Effector memory CD8-positive, alpha-beta T cell (primary cell): ENCODE results near the gene GRM8.

ENCODE experiments used
- ATAC-seq: fragments of 150-1000 bp; cut with Tn5 transposase; replicated peaks from 2 replicates; pipeline ENCODE4 v1.10.0; 2021; ENCODE audit warnings: mild to moderate bottlenecking, moderate library complexity
- DNase-seq, 3 experiments: peaks; one replicate each; pipeline ENCODE4 v3.0.0; 2021
- H3K27ac Mint-ChIP-seq, 2 donors: one replicate each; pipeline ENCODE4 v1.8.0; 2022; ENCODE audit warnings: mild to moderate bottlenecking in 2 of 2, mixed read lengths in 2 of 2, moderate library complexity in 2 of 2
- H3K27me3 Mint-ChIP-seq, 2 donors: one replicate each; pipeline ENCODE4 v1.8.0; 2022; ENCODE audit warnings: mixed read lengths in 2 of 2
- H3K36me3 Mint-ChIP-seq: one replicate; pipeline ENCODE4 v1.8.0; 2022; ENCODE audit warnings: mild to moderate bottlenecking, moderate library complexity, mixed read lengths; ENCODE audit not compliant: insufficient read depth
- H3K4me1 Mint-ChIP-seq, 2 donors: one replicate each; pipeline ENCODE4 v1.8.0; 2022; ENCODE audit warnings: low read depth in 2 of 2, mixed read lengths in 2 of 2
- H3K4me3 Mint-ChIP-seq, 2 donors: one replicate each; pipeline ENCODE4 v1.8.0; 2022; ENCODE audit warnings: mild to moderate bottlenecking in 2 of 2, mixed read lengths in 2 of 2, moderate library complexity in 2 of 2
- H3K9me3 Mint-ChIP-seq, 2 donors: one replicate each; pipeline ENCODE4 v1.8.0; 2022; ENCODE audit warnings: mixed read lengths in 2 of 2

GRM8 gene

GRCh38 chr7:126780993-126781392, 471.7 kb downstream of the GRM8 start:
- H3K4me3 Mint-ChIP-seq = no peak overlapping the region
- no peaks in the 10 kb centered on the region for H3K9me3 Mint-ChIP-seq
- no peak for ATAC-seq
- no peaks in the 10 kb centered on the region for H3K36me3 Mint-ChIP-seq
- no peak for DNase-seq
- H3K4me1 Mint-ChIP-seq = no peaks in the 10 kb centered on the region
- H3K27me3 Mint-ChIP-seq = no peaks in the 10 kb centered on the region
- H3K27ac Mint-ChIP-seq = no peak overlapping the region

GRCh38 chr7:126778101-126778500, 474.6 kb downstream of the GRM8 start:
- Mint-ChIP-seq H3K27ac (no peak overlapping the region), H3K4me1 (no peaks in the 10 kb centered on the region), H3K27me3 (no peaks in the 10 kb centered on the region), H3K36me3 (no peaks in the 10 kb centered on the region), H3K4me3 (no peak overlapping the region), H3K9me3 (no peaks in the 10 kb centered on the region)
- DNase-seq = no peak
- ATAC-seq = no peak

GRCh38 chr7:126776498-126776897, 476.2 kb downstream of the GRM8 start:
- Mint-ChIP-seq H3K4me3 (no peak overlapping the region), H3K36me3 (no peaks in the 10 kb centered on the region), H3K27me3 (peaks cover 0 to under 1% of the 10 kb centered on the region in 2 donors), H3K4me1 (no peaks in the 10 kb centered on the region), H3K9me3 (no peaks in the 10 kb centered on the region), H3K27ac (no peak overlapping the region)
- DNase-seq = no peak
- no peak for ATAC-seq

GRCh38 chr7:126774077-126774476, 478.7 kb downstream of the GRM8 start:
- Mint-ChIP-seq H3K36me3 (no peaks in the 10 kb centered on the region), H3K4me1 (no peaks in the 10 kb centered on the region), H3K27ac (no peak overlapping the region), H3K9me3 (peaks cover 0 to 3% of the 10 kb centered on the region in 2 donors), H3K4me3 (no peak overlapping the region), H3K27me3 (peaks cover 0 to 5% of the 10 kb centered on the region in 2 donors)
- ATAC-seq = no peak
- no peak for DNase-seq

GRCh38 chr7:126768836-126769235, 483.9 kb downstream of the GRM8 start:
- DNase-seq = no peak
- Mint-ChIP-seq H3K4me1 (no peaks in the 10 kb centered on the region), H3K9me3 (peaks cover 0 to 3% of the 10 kb centered on the region in 2 donors), H3K27ac (no peak overlapping the region), H3K27me3 (peaks cover 0 to 5% of the 10 kb centered on the region in 2 donors), H3K4me3 (no peak overlapping the region), H3K36me3 (no peaks in the 10 kb centered on the region)
- ATAC-seq = no peak

GRCh38 chr7:126760914-126761577, 491.7 kb downstream of the GRM8 start:
- Mint-ChIP-seq H3K4me3 (no peak overlapping the region), H3K4me1 (no peaks in the 10 kb centered on the region), H3K27me3 (no peaks in the 10 kb centered on the region), H3K27ac (no peak overlapping the region), H3K9me3 (no peaks in the 10 kb centered on the region), H3K36me3 (no peaks in the 10 kb centered on the region)
- ATAC-seq = no peak
- no peak for DNase-seq

DNA sequence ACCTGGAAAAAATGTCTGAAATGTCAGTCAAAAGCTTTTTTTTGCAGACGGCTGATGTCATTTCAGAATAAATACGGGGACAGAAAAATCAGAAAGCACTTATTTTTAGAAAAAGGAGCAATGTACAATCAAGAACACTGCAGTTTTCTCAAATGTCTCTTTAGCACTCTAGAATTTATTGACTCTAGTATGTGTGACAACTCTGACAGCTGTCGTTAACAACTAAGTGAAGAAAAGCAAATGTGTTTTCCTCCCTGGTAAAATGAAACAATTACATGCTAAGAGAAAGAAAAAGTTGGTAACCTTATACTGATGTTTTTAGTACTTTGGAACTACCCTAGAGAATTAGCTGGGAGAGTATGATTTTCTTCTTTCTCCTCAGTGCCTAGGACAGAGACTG, 497.4 kb downstream of the GRM8 start:
- ATAC-seq (no peak), DNase-seq (no peak)
- H3K4me3 Mint-ChIP-seq = no peak overlapping the region
- no peaks in the 10 kb centered on the region for H3K27me3 Mint-ChIP-seq
- H3K36me3 Mint-ChIP-seq = no peaks in the 10 kb centered on the region
- no peak overlapping the region for H3K27ac Mint-ChIP-seq
- H3K4me1 Mint-ChIP-seq = no peaks in the 10 kb centered on the region
- no peaks in the 10 kb centered on the region for H3K9me3 Mint-ChIP-seq

DNA sequence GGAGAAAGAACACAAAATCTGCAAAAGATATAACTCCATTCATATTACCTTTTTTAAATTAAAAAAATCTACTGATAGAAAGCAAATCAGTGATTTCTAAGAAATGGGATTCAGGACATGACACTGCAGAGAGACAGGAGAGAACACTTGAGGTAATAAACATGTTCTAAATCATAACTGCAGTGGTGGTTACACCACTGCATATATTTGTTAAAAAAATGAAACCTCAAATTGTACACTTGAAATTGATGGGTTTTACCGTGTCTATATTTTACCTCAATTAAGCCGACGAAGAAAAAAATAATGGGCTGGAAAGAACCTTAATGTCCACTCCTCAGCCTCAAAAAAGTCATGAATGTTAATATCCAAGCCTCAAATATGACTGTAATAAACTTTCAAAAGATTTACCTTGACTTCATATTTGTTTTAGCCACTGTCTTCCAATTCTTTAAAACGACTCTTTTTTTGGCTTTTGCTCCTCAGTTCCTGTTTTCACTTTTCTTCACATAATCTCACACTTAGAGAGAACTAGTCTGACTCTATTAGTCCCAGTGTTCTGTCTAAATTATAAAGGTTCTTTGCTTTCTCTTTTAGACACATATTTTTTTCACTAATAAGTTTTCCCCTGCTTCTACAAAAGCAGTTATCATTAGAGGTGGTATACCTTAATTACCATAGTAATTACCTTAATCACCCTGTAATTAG, 502.4 kb downstream of the GRM8 start:
- Mint-ChIP-seq H3K36me3 (no peaks in the 10 kb centered on the region), H3K4me3 (no peak overlapping the region), H3K27ac (no peak overlapping the region), H3K9me3 (no peaks in the 10 kb centered on the region), H3K4me1 (no peaks in the 10 kb centered on the region), H3K27me3 (no peaks in the 10 kb centered on the region)
- DNase-seq (no peak), ATAC-seq (no peak)

DNA sequence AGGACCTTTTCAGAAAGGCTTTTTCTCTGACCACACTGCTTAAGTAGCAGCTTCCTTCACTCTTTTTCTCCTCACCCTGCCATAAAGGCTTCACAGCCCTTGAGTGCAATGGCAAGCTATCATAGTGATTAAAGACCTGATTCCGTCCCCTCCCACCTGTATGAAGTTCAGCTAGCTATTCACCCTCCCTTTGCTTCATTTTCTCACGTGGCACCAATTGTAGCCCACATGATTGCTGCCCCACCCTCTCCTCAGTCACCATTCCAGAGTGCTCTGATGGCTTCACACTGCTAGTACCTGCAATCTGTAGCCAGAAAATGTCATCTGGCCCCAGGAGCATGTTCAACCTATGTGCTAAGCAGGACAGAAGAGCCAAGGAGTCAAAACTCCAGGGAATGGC, 523.8 kb downstream of the GRM8 start:
- Mint-ChIP-seq H3K27ac (no peak overlapping the region), H3K27me3 (no peaks in the 10 kb centered on the region), H3K4me1 (peaks cover 0 to 4% of the 10 kb centered on the region in 2 donors), H3K9me3 (peaks cover 0 to 16% of the 10 kb centered on the region in 2 donors), H3K36me3 (no peaks in the 10 kb centered on the region), H3K4me3 (no peak overlapping the region)
- DNase-seq = no peak
- ATAC-seq = no peak

DNA sequence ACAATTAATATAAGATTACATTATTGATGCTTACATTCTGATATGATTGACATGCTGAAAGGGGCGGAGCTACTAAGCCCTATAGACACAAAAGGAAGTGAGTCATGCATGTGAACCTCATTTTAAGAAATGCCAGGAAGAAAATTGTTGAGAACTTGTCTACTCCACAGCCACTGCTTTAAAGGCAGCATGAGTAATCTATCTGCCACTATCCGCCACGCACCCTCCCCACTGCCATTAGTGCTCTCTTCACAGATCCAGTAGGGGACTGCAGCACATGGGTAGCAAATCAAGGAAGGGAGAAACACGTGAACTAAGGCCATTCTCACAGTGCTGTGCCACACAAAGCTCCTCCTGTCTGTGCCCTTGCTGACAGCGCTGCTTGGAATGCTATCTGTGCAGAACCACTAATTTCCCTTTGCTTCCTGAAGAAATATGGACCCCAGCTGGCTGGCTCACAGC, 524.8 kb downstream of the GRM8 start:
- Mint-ChIP-seq H3K27ac (no peak overlapping the region), H3K4me3 (no peak overlapping the region), H3K9me3 (peaks cover 0 to 16% of the 10 kb centered on the region in 2 donors), H3K4me1 (peaks cover 0 to 4% of the 10 kb centered on the region in 2 donors), H3K36me3 (no peaks in the 10 kb centered on the region), H3K27me3 (no peaks in the 10 kb centered on the region)
- ATAC-seq = no peak
- no peak for DNase-seq

- Mint-ChIP-seq H3K9me3 (peaks cover 0 to 20% of the 10 kb centered on the region in 2 donors), H3K27ac (no peak overlapping the region), H3K4me3 (no peak overlapping the region), H3K36me3 (no peaks in the 10 kb centered on the region), H3K27me3 (no peaks in the 10 kb centered on the region), H3K4me1 (peaks cover 0 to 4% of the 10 kb centered on the region in 2 donors)
- DNase-seq (no peak), ATAC-seq (no peak)
Measured at GRCh38 chr7:126723966-126724544, 528.7 kb downstream of the GRM8 start.

DNA sequence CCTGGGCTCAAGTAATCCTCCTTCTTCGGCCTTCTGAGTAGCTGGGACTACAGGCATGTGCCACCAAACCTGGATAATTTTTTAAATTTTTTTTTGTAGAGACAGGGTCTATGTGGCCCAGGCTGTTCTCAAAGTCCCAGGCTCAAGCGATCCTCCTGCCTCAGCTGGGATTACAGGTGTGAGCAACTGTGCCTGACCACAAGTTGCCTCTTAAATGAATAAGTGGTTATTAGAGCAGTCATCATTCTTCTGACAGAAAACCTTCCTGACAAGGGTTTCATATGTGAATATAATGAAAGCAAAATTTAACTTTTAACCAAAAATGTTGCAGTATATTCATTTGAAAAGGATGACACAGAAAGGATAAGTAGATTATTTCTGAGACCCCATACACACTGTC, 532.5 kb downstream of the GRM8 start:
- no peaks in the 10 kb centered on the region for H3K4me1 Mint-ChIP-seq
- H3K27ac Mint-ChIP-seq = no peak overlapping the region
- no peak overlapping the region for H3K4me3 Mint-ChIP-seq
- H3K27me3 Mint-ChIP-seq = no peaks in the 10 kb centered on the region
- DNase-seq (no peak), ATAC-seq (no peak)
- peaks cover 0 to 5% of the 10 kb centered on the region in 2 donors for H3K9me3 Mint-ChIP-seq
- no peaks in the 10 kb centered on the region for H3K36me3 Mint-ChIP-seq

- ATAC-seq (no peak), DNase-seq (no peak)
- no peaks in the 10 kb centered on the region for H3K27me3 Mint-ChIP-seq
Measured at GRCh38 chr7:126718419-126718818, 534.3 kb downstream of the GRM8 start.

DNA sequence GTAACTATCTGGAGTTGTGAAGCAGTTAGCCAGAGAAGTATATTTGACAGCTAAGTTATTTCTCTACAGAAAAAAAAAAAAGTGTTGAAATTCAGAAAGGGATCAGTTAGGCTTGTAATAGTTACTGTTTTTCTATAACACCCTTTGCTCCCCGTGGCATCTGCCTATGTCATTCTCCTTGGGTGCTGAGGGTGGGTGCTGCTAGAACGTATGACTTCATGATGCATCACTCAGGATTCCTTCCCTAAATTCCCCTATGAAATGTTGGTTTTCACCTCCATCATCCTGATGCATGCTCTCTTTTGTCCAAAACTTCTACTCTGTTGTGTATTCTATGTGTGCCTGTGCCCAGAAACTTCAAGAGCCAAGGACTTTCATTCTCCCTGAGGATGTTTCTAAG, 536.4 kb downstream of the GRM8 start:
- Mint-ChIP-seq H3K27ac (no peak overlapping the region), H3K36me3 (no peaks in the 10 kb centered on the region), H3K4me3 (no peak overlapping the region), H3K27me3 (no peaks in the 10 kb centered on the region), H3K9me3 (peaks cover 0 to 2% of the 10 kb centered on the region in 2 donors), H3K4me1 (no peaks in the 10 kb centered on the region)
- DNase-seq (no peak), ATAC-seq (no peak)

More at GRCh38 chr7:126718419-126718818, 534.3 kb downstream of the GRM8 start:
- no peaks in the 10 kb centered on the region for H3K36me3 Mint-ChIP-seq
- peaks cover 0 to 5% of the 10 kb centered on the region in 2 donors for H3K9me3 Mint-ChIP-seq
- no peaks in the 10 kb centered on the region for H3K4me1 Mint-ChIP-seq
- no peak overlapping the region for H3K27ac Mint-ChIP-seq
- no peak overlapping the region for H3K4me3 Mint-ChIP-seq
